ACC112 (cell line): Measurements from ENCODE around the gene PRPF40B.
"Not testable (repeated sequence)": the region's sequence is repeated elsewhere in the genome, so short reads cannot be mapped to it uniquely, and the experiment has no call there.

ENCODE experiments used
- H2AFZ ChIP-seq: fragments of 200-600 bp; sonication (generic); one replicate; pipeline ENCODE4 v1.6.0; 2017; ENCODE audit warnings: antibody characterized with exemption, low read length; ENCODE audit not compliant: unreplicated experiment
- H3K27ac ChIP-seq: fragments of 200-600 bp; sonication (generic); 2 replicates; pipeline ENCODE4 v1.5.1; 2014; ENCODE audit warnings: low read depth, mild to moderate bottlenecking, antibody characterized with exemption, low read length, moderate library complexity
- H3K27me3 ChIP-seq: fragments of 200-600 bp; sonication (generic); 2 replicates; pipeline ENCODE4 v1.6.1; 2014; ENCODE audit warnings: mild to moderate bottlenecking, antibody characterized with exemption, low read length, moderate library complexity, mixed read lengths; ENCODE audit not compliant: insufficient read depth
- H3K36me3 ChIP-seq: fragments of 200-600 bp; sonication (generic); 2 replicates; pipeline ENCODE4 v1.6.1; 2016; ENCODE audit warnings: mild to moderate bottlenecking, antibody characterized with exemption, low read length, moderate library complexity, mixed read lengths; ENCODE audit not compliant: insufficient read depth
- H3K4me1 ChIP-seq: fragments of 200-600 bp; sonication (generic); one replicate; pipeline ENCODE4 v1.6.1; 2016; ENCODE audit warnings: low read length, mixed read lengths; ENCODE audit not compliant: insufficient read depth, unreplicated experiment, control insufficient read depth
- H3K4me3 ChIP-seq: fragments of 200-600 bp; sonication (generic); 2 replicates; pipeline ENCODE4 v1.5.1; 2014; ENCODE audit warnings: mild to moderate bottlenecking, low read depth, low read length
- H3K79me2 ChIP-seq: fragments of 200-600 bp; sonication (generic); one replicate; pipeline ENCODE4 v1.6.0; 2016; ENCODE audit warnings: low read length; ENCODE audit not compliant: control insufficient read depth, unreplicated experiment, insufficient read depth

Gene PRPF40B

DNA sequence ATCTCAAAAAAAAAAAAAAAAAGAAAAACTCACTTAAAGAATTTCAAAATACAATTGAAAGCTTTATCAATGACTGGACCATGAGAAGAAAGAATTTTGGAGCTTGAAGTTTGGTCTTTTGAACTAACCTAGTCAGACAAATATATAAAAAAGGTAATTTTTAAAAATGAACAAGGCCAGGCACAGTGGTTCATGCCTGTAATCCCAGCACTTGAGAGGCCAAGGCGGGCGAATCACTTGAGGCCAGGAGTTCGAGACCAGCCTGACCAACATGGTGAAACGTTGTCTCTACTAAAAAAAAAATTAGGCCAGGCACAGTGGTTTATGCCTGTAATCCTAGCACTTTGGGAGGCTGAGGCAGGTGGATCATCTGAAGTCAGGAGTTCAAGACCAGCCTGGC is 12.6 kb upstream of the PRPF40B start:
- not testable (repeated sequence) for H3K36me3 ChIP-seq, H3K27ac ChIP-seq, H3K4me3 ChIP-seq, H3K79me2 ChIP-seq, H3K4me1 ChIP-seq, H3K27me3 ChIP-seq, H2AFZ ChIP-seq

DNA sequence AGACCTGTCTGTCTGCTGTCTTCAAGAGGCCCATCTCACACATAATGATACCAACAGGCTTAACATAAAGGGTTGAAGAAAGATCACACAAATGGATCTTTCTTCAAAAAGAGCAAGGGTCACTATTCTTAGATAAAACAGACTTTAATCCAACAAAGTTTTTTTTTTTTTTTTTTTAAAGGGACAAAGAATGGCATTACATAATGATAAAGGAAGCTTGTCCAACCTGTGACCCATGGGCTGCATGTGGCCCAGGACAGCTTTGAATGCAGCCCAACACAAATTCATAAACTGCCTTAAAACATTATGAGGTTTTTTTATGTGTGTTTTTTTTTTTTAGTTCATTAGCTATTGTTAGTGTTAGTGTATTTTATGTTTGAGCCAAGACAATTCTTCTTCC is 11.2 kb upstream of the PRPF40B start:
- no peaks in the 10 kb centered on the region for H3K36me3 ChIP-seq
- H2AFZ ChIP-seq: no peak overlapping the region
- no peaks in the 10 kb centered on the region for H3K79me2 ChIP-seq
- H3K4me3 ChIP-seq: no peak overlapping the region
- H3K27ac ChIP-seq: no peak overlapping the region
- H3K27me3 ChIP-seq: no peaks in the 10 kb centered on the region
- no peaks in the 10 kb centered on the region for H3K4me1 ChIP-seq

DNA sequence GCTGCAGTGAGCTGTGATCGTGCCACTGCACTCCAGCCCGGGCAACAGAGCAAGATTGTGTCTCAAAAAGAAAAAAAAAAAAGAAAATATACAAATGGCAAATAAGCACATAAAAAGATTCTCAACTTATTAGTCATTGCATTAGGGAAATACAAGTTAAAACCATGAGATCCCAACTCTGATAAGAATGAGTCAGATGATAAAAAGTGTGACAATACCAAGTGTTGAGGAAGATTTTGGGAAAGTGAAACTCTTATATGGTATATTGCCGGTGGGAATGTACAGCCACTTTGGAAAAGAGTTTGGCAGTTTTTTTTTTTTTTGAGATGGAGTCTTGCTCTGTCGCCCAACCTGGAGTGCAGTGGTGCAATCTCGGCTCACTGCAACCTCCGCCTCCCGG is 7.6 kb upstream of the PRPF40B start:
- Histone ChIP-seq H3K4me1 (no peaks in the 10 kb centered on the region), H3K79me2 (no peaks in the 10 kb centered on the region), H2AFZ (no peak overlapping the region), H3K36me3 (no peaks in the 10 kb centered on the region), H3K4me3 (no peak overlapping the region), H3K27me3 (no peaks in the 10 kb centered on the region), H3K27ac (no peak overlapping the region)

DNA sequence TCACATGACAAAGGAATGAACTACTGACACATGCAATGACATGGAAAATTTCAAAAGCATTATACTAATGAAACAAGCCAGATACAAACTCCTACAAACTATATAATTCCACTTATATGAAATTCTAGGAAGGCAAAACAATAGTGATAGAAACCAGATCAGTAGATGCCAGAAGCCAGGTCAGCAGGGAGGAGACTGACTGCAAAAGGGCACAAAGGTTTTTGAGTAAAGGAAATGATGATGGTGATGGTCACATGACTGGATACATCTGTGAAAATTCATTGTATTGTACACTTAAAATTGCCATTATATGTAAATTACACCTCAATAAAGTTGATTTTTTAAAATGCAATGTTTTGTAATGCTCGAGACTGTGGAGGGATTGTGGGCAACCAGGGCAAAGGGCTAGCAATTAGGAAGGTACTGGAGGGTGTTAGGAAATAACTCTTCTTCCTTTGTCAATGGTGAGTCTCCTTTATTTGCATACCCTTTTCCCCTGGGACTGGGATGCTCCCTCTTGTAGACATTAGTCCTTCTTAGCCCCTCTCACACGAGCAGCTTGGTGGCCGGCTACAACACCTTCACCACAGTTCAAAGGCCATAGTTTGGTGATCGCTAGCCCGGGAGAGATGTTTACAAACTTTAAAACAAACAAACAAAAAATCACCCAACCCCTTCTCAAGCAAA is 6.7 kb upstream of the PRPF40B start:
- no peaks in the 10 kb centered on the region for H3K79me2 ChIP-seq
- no peaks in the 10 kb centered on the region for H3K27me3 ChIP-seq
- no peak overlapping the region for H2AFZ ChIP-seq
- no peak overlapping the region for H3K27ac ChIP-seq
- H3K4me3 ChIP-seq: no peak overlapping the region
- no peaks in the 10 kb centered on the region for H3K36me3 ChIP-seq
- peaks cover 8% of the 10 kb centered on the region for H3K4me1 ChIP-seq

DNA sequence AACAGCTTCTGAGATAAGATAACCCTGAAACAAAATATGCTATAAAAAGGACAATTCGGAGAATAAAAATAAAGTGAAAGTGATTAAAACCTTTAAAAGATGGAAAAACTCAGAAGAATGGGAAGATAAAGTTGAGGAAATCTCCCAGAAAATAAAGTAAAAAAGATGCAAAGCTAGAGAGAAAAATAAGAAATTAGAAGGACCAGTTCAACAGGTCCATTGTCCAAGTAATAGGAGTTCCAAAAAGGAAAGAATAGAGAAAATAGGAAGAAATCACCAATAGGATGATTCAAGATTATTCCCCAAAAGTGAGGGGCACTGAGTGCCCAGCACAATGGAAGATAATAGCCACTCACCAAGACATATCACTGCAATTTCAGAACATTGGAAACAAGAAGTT is 4.8 kb upstream of the PRPF40B start:
- Histone ChIP-seq H3K27ac (no peak overlapping the region), H3K4me3 (no peak overlapping the region), H3K79me2 (no peaks in the 10 kb centered on the region), H3K4me1 (peaks cover 10% of the 10 kb centered on the region), H3K27me3 (no peaks in the 10 kb centered on the region), H2AFZ (no peak overlapping the region), H3K36me3 (no peaks in the 10 kb centered on the region)

DNA sequence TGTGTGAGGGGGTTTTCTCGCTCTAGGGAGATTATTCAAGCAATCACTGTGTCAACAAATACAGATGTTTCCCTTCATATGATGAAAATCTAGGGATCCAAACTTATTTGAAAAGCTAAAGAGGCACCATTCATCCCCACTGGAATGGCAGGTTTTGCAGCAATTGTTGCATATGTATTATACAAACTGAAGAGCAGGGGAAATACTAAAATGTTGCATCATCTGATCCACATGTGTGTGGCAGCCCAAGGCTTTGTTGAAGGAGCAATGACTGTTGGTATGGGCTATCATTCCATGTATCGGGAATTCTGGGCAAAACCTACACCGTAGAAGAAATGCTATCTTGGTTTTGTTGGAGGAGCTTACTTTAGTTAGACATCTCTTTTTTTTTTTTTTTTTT is 4.1 kb upstream of the PRPF40B start:
- Histone ChIP-seq H3K4me1 (peaks cover 10% of the 10 kb centered on the region), H3K36me3 (no peaks in the 10 kb centered on the region), H3K27me3 (no peaks in the 10 kb centered on the region), H3K27ac (no peak overlapping the region), H2AFZ (no peak overlapping the region), H3K79me2 (no peaks in the 10 kb centered on the region), H3K4me3 (no peak overlapping the region)

DNA sequence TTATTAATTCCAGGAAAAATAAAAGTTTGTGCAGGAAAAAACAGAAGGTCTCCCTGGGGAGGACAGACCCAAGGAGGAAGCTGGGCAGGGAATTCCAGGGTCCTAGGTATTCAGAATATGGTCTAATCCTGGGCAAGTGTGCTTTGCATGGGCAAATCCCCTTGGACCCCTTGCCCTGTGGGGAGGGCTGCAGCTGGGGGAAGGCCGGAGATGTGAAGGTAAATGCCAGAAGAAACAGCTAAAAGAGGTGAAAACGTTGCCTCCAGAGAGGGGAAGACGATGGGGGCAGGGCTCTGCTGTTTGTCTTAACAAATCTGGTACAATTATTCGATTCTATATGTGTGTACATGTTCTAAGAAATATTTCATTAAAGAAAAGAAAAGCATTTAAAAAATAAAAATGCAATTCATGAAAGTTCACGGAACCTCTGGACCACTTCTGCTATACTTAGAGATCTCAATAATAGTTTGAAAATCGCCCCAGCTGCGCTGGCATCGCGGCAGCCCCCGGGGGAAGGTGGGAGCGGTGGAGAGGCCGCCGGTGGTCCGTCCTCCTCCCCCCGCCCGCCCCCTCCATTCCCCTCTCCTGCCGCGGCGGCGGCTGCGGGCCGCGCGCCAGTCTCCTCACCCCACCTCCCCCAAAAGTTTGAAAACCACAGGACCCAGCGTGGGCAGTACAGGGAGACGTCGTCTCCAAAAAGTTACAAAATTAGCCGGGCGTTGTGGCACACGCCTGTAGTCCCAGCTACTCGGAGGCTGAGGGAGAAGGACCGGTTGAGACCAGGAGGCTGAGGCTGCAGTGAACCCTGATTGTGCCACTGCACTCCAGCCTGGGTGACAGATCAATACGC is 1.5 kb upstream of the PRPF40B start:
- Histone ChIP-seq H2AFZ (peak overlapping the region; percentile 96), H3K79me2 (no peaks in the 10 kb centered on the region), H3K27me3 (no peaks in the 10 kb centered on the region), H3K4me3 (peak overlapping the region; percentile 84), H3K4me1 (peaks cover 23% of the 10 kb centered on the region), H3K27ac (0 out of 2 replicates have a peak overlapping the region, but pooled peaks have one; percentile 3), H3K36me3 (no peaks in the 10 kb centered on the region)

DNA sequence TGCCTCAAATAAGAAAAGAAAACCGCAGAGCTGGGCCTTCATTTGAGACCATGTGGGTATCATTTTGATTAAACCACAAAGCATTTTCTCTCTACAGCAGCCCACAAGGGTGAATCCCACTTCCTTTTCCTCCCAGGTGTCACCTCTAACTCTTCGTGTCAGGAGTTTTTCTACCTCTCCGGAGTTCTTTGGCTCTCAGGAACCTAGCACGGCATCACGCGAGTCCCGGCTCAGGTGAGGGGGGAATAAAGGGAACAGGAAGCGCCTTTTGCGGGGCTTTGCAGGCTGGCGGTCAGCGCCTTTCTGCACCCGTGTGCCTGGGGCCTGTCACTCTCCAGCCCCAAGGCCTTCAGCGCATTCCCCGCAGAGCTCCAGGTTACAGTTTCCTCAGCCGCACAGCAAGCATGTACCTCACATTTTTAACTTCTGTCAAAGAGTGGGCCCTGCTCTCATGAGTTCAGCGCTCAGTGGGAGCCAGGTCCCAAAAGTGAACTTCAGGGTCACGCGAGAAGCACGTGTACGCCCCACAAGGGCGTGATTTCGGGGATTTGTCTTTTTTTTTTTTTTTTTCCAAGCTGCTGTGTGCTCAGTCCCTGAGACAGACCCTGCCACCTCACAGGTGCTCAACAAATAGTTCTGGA is 740 bp upstream of the PRPF40B start:
- peaks cover 31% of the 10 kb centered on the region for H3K4me1 ChIP-seq
- H3K79me2 ChIP-seq: no peaks in the 10 kb centered on the region
- no peaks in the 10 kb centered on the region for H3K36me3 ChIP-seq
- peak overlapping the region; percentile 3; the same call in 1 of the 2 replicates for H3K27ac ChIP-seq
- peak overlapping the region; percentile 84 for H3K4me3 ChIP-seq
- no peaks in the 10 kb centered on the region for H3K27me3 ChIP-seq
- peak overlapping the region; percentile 96 for H2AFZ ChIP-seq

DNA sequence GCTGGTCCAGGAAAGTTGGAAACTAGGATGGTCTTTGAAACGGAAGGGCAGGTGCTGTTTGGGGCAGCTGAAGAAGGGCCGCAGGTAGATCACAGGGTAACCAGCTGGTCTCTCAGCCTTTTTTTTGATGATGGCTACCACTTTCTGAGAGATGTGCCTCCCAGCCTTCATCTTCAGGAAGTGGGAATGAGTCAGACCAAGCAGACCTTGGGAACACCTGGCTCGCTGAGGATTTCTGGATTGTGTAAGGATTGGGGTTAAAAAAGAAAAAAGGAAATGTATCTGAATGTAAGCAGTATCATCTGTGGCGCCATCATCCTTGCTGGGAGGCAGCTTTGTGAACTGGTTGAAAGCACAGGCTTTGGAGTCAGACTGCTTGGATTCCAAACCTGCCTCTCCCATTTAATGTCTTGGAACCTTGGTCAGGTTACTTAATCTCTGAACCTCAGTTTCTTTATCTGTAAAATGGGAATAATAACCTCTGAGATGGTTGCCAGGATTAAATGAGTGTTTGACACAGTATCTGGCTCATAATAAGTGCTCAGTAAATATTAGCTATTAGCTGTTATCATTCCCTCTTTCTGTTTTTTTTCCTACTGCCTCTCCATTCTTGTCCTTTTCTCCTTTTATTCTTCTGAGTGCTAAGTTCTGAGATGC is 1.7 kb downstream of the PRPF40B start:
- Histone ChIP-seq H3K36me3 (no peaks in the 10 kb centered on the region), H3K4me3 (no peak overlapping the region), H3K27ac (no peak overlapping the region), H3K4me1 (peaks cover 38% of the 10 kb centered on the region), H3K27me3 (no peaks in the 10 kb centered on the region), H3K79me2 (no peaks in the 10 kb centered on the region), H2AFZ (no peak overlapping the region)

DNA sequence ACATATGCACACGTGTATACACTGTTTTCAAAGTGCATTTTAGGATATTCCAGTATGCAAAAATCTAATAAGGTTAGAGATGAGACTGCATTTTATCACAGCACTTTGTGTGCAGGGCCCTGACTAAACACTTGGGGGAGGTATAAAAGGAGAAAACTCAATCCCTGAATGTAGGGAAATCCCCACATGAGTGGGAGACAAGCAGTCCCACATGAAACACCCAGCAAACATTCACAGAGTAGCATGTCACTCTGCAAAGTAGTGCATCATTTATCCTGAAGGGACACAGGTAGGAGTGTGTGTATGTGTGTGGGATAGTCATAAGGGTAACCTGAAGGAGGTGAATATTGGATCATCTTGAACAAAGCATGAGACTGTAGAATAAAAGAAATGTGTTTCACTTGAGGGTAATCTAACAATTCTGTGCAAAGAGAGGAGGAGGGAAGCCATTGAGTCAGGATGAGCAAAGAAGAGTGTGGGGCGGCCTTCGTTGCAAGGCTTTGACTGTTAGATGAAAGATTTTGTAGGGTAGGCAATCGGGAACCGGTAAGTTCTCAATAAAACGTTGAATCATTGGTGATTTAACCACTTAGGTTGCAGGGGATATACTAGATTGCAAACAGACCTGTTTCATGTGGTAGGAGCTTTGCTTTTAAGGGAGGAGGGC is 2.9 kb downstream of the PRPF40B start:
- Histone ChIP-seq H3K36me3 (no peaks in the 10 kb centered on the region), H3K4me1 (peaks cover 34% of the 10 kb centered on the region), H3K27ac (peak overlapping the region; percentile 48), H3K4me3 (no peak overlapping the region), H2AFZ (no peak overlapping the region), H3K27me3 (no peaks in the 10 kb centered on the region), H3K79me2 (no peaks in the 10 kb centered on the region)
